ES-I3 (cell line): ENCODE data around the gene NXF1.
"Not testable (repeated sequence)": the region's sequence is repeated elsewhere in the genome, so short reads cannot be mapped to it uniquely, and the experiment has no call there.

ENCODE experiments used
- H3K36me3 ChIP-seq: 2 replicates; pipeline ENCODE4 v1.6.1; 2013; ENCODE audit warnings: mild to moderate bottlenecking, low read length, control low read depth, moderate library complexity; ENCODE audit not compliant: insufficient read depth
- H3K4me1 ChIP-seq: 2 replicates; pipeline ENCODE4 v1.6.1; 2013; ENCODE audit warnings: mild to moderate bottlenecking, control low read depth, low read length; ENCODE audit not compliant: insufficient read depth
- H3K9ac ChIP-seq: 2 replicates; pipeline ENCODE4 v1.6.1; 2013; ENCODE audit warnings: low read depth, mild to moderate bottlenecking, low read length, moderate library complexity
- H3K9me3 ChIP-seq: 2 replicates; pipeline ENCODE4 v1.6.1; 2013; ENCODE audit warnings: mild to moderate bottlenecking, low read length, moderate library complexity; ENCODE audit not compliant: control insufficient read depth, insufficient read depth

NXF1 gene

GRCh38 chr11:62752994-62753735 lies 52.1 kb downstream of the NXF1 start:
- Histone ChIP-seq H3K4me1 (no peaks in the 10 kb centered on the region; the same call in none of the 2 replicates), H3K36me3 (peaks cover 16% of the 10 kb centered on the region), H3K9me3 (no peaks in the 10 kb centered on the region), H3K9ac (peak overlapping the region; percentile 74; the same call in 1 of the 2 replicates)

DNA sequence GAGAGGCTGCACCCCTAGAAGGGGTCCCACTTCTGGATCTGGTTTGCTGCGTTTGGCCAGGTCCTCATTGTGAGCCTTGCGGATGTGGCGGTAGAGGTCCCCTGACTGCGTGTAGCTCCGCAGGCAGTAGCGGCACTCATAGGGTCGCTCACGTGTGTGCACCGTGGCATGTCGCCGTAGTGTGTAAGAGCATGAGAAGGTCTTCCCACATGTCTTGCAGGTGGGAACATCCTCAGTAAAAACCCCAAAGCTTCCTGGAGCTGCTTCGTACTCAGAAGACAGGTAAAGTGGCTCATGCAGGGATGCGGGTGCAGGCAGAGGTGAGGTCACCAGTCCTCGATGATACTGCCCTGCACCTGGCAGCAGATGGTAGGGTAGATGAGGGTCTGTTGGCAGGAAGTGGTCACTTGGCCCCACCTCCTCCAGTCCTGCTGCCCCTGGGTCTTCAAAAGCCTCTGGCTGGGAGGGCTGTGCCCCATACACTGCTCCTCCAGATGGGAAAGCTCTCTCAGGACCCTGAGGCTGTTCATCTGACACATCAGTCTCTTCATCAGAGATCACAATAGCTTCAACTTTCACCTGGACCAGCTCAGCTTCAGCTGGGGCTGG lies 53.0 kb downstream of the NXF1 start:
- H3K4me1 ChIP-seq: no peaks in the 10 kb centered on the region; the same call in none of the 2 replicates
- H3K9me3 ChIP-seq: no peaks in the 10 kb centered on the region
- H3K9ac ChIP-seq: no peak overlapping the region
- peaks cover 16% of the 10 kb centered on the region for H3K36me3 ChIP-seq

DNA sequence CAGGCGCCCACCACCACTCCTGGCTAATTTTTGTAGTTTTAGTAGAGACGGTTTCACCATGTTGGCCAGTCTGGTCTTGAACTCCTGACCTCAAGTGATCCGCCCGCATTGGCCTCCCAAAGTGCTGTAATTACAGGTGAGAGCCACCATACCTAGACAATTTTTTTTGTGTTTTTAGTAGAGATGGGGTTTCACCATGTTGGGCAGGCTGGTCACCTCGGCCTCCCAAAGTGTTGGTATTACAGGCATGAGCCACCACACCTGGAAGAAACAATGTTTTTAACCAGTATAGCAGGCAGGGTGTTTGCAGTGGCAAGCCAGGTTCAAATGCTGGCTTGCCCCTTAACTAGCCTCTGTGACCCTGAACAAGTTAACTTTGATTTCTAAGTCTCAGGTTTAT lies 55.3 kb downstream of the NXF1 start:
- H3K9me3 ChIP-seq, H3K4me1 ChIP-seq, H3K9ac ChIP-seq: not testable (repeated sequence)
- peaks cover 16% of the 10 kb centered on the region for H3K36me3 ChIP-seq

- Histone ChIP-seq H3K9me3 (no peaks in the 10 kb centered on the region), H3K4me1 (no peaks in the 10 kb centered on the region), H3K36me3 (peaks cover 10% of the 10 kb centered on the region), H3K9ac (no peak overlapping the region; the same call in 1 of the 2 replicates)
These were observed 57.6 kb downstream of the NXF1 start for GRCh38 chr11:62747475-62748160.
